ENCODE measurements around the gene CYP21A2.
"Not testable (repeated sequence)": the region's sequence is repeated elsewhere in the genome, so short reads cannot be mapped to it uniquely, and the experiment has no call there.

The CYP21A2 gene

GRCh38 chr6:32055756-32056155, 17.5 kb downstream of the CYP21A2 start:
- not testable (repeated sequence) for DNase-seq (ENCODE audit: low read depth in 2 of 2)

GRCh38 chr6:32056254-32056653, 18.0 kb downstream of the CYP21A2 start:
- no peak for DNase-seq (ENCODE audit: low read depth in 2 of 2)

- DNase-seq (ENCODE audit: low read depth in 2 of 2) = no peak
These were observed 19.8 kb downstream of the CYP21A2 start for GRCh38 chr6:32057966-32058365.

- DNase-seq (ENCODE audit: low read depth in 2 of 2) = no peak
These were observed 20.3 kb downstream of the CYP21A2 start for GRCh38 chr6:32058511-32058963.

GRCh38 chr6:32060966-32061655, 22.9 kb downstream of the CYP21A2 start:
- no peak for DNase-seq (ENCODE audit: low read depth in 2 of 2)

- no peak for DNase-seq (ENCODE audit: low read depth in 2 of 2)
These were observed 26.5 kb downstream of the CYP21A2 start for GRCh38 chr6:32064706-32065105.

GRCh38 chr6:32067521-32067920, 29.3 kb downstream of the CYP21A2 start:
- DNase-seq (ENCODE audit: low read depth in 2 of 2) = not testable (repeated sequence)

GRCh38 chr6:32068315-32068714, 30.1 kb downstream of the CYP21A2 start:
- DNase-seq (ENCODE audit: low read depth in 2 of 2) = not testable (repeated sequence)

GRCh38 chr6:32068867-32069266, 30.7 kb downstream of the CYP21A2 start:
- no peak for DNase-seq (ENCODE audit: low read depth in 2 of 2)

GRCh38 chr6:32069460-32069859, 31.2 kb downstream of the CYP21A2 start:
- DNase-seq (ENCODE audit: low read depth in 2 of 2) = no peak

- DNase-seq (ENCODE audit: low read depth in 2 of 2) = no peak
These were observed 31.8 kb downstream of the CYP21A2 start for GRCh38 chr6:32069878-32070515.

GRCh38 chr6:32070814-32071543, 32.8 kb downstream of the CYP21A2 start:
- DNase-seq (ENCODE audit: low read depth in 2 of 2) = no peak

GRCh38 chr6:32073101-32073500, 34.9 kb downstream of the CYP21A2 start:
- DNase-seq (ENCODE audit: low read depth in 2 of 2) = no peak

GRCh38 chr6:32073613-32074012, 35.4 kb downstream of the CYP21A2 start:
- no peak for DNase-seq (ENCODE audit: low read depth in 2 of 2)

GRCh38 chr6:32074996-32075532, 36.8 kb downstream of the CYP21A2 start:
- DNase-seq (ENCODE audit: low read depth in 2 of 2) = no peak

- DNase-seq (ENCODE audit: low read depth in 2 of 2) = no peak
These were observed 37.6 kb downstream of the CYP21A2 start for GRCh38 chr6:32075781-32076180.

GRCh38 chr6:32076321-32076809, 38.1 kb downstream of the CYP21A2 start:
- no peak for DNase-seq (ENCODE audit: low read depth in 2 of 2)

- no peak for DNase-seq (ENCODE audit: low read depth in 2 of 2)
These were observed 41.5 kb downstream of the CYP21A2 start for GRCh38 chr6:32079566-32080290.

- DNase-seq (ENCODE audit: low read depth in 2 of 2) = no peak
These were observed 43.2 kb downstream of the CYP21A2 start for GRCh38 chr6:32081168-32081990.

GRCh38 chr6:32082478-32082877, 44.3 kb downstream of the CYP21A2 start:
- no peak for DNase-seq (ENCODE audit: low read depth in 2 of 2)

- DNase-seq (ENCODE audit: low read depth in 2 of 2) = no peak
These were observed 44.7 kb downstream of the CYP21A2 start for GRCh38 chr6:32082935-32083334.

Measured in stimulated activated CD8-positive, alpha-beta memory T cell treated with anti-CD3 and anti-CD28 coated beads, Interleukin-15, amount 100 ng/mL, for 4 hours (primary cell).